Measurements from ENCODE around the gene MGLL. TPM values are rescaled to one million over a fixed set of nuclear protein-coding genes. Genes with fewer than 3 reads are reported as not detected.
A peak's percentile ranks its signal among the peaks of the same experiment; 100 is the strongest.

MGLL gene
- total and polyA plus RNA-seq, 9 of the 15 experiments (the other 6 are each of a cell fraction or from before 2014, with no cell fraction given) = 0.12 to 0.32 (median 0.18) TPM; not detected in 6

DNA sequence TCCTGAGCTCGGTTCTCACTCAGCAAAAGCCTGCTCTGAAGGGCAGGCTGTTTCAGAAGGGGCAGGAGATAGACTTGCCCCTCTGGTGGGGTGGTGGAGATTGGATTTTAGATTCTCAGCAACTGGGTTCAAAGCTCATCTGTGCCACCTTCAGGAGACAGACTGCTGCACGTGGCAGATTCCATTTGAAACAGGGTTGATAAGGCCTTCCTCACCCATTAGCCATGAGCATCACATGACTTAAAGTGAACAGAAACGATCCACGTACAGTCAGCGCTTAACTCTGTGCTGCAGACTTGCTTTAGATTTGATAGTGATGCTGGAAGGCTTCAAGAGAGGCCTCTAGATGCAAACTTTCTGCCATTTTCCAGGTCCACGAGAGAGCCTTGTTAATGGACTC is 35.0 kb upstream of the MGLL start:
- Histone ChIP-seq H3K27ac (ENCODE audit: extremely low read depth, low read depth, low read length) (no peak overlapping the region), H3K9ac (ENCODE audit: insufficient read depth in 1 of 2, low read depth in 2 of 2, low read length in 2 of 2) (no peak overlapping the region), H3K4me3 (no peak overlapping the region), H2AFZ (ENCODE audit: low read depth, low read length) (no peak overlapping the region), H3K36me3 (ENCODE audit: control insufficient read depth, insufficient read depth, low read length) (no peaks in the 10 kb centered on the region), H3K9me1 (ENCODE audit: control insufficient read depth, insufficient read depth, low read length) (no peaks in the 10 kb centered on the region), H3K27me3 (ENCODE audit: control insufficient read depth in 2 of 2, insufficient read depth in 2 of 2, low read length in 2 of 2) (peaks cover 4 to 27% of the 10 kb centered on the region in 2 experiments; a peak in 3 of 5 replicates), H4K20me1 (replicated peaks; ENCODE audit: control insufficient read depth, insufficient read depth, low read length) (no peaks in the 10 kb centered on the region), H3K4me2 (ENCODE audit: insufficient read depth, low read length) (no peak overlapping the region), H3K9me3 (replicated peaks; ENCODE audit: control insufficient read depth, insufficient read depth, low read depth, low read length) (no peaks in the 10 kb centered on the region), H3K4me1 (replicated peaks in 1 of 2; ENCODE audit: control insufficient read depth in 2 of 2, insufficient read depth in 2 of 2, low read length in 2 of 2) (no peaks in the 10 kb centered on the region), H3K79me2 (ENCODE audit: control insufficient read depth, insufficient read depth, low read length) (no peaks in the 10 kb centered on the region)
- no TSS peak for BruUV-seq (replicated peaks)
- ChIA-PET CTCF (ENCODE audit: low intra/inter-chr PET ratio) (no interaction called here), POLR2A (no interaction called here)
- FAIRE-seq = no peak
- no peak for DNase-seq (ENCODE audit: extremely low read depth in 1 of 4, low spot score in 3 of 4)
- WGBS (ENCODE audit: insufficient coverage, low coverage, missing lambda C conversion rate) = 0% methylated on average over 6 of the region's 6 CpGs
- TF ChIP-seq, protein P1, sequence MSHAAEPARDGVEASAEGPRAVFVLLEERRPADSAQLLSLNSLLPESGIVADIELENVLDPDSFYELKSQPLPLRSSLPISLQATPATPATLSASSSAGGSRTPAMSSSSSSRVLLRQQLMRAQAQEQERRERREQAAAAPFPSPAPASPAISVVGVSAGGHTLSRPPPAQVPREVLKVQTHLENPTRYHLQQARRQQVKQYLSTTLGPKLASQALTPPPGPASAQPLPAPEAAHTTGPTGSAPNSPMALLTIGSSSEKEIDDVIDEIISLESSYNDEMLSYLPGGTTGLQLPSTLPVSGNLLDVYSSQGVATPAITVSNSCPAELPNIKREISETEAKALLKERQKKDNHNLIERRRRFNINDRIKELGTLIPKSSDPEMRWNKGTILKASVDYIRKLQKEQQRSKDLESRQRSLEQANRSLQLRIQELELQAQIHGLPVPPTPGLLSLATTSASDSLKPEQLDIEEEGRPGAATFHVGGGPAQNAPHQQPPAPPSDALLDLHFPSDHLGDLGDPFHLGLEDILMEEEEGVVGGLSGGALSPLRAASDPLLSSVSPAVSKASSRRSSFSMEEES (CRISPR knock-in tag; IDR thresholded peaks at IDR 0.05) = peak; percentile 62
- TF ChIP-seq, protein P2, sequence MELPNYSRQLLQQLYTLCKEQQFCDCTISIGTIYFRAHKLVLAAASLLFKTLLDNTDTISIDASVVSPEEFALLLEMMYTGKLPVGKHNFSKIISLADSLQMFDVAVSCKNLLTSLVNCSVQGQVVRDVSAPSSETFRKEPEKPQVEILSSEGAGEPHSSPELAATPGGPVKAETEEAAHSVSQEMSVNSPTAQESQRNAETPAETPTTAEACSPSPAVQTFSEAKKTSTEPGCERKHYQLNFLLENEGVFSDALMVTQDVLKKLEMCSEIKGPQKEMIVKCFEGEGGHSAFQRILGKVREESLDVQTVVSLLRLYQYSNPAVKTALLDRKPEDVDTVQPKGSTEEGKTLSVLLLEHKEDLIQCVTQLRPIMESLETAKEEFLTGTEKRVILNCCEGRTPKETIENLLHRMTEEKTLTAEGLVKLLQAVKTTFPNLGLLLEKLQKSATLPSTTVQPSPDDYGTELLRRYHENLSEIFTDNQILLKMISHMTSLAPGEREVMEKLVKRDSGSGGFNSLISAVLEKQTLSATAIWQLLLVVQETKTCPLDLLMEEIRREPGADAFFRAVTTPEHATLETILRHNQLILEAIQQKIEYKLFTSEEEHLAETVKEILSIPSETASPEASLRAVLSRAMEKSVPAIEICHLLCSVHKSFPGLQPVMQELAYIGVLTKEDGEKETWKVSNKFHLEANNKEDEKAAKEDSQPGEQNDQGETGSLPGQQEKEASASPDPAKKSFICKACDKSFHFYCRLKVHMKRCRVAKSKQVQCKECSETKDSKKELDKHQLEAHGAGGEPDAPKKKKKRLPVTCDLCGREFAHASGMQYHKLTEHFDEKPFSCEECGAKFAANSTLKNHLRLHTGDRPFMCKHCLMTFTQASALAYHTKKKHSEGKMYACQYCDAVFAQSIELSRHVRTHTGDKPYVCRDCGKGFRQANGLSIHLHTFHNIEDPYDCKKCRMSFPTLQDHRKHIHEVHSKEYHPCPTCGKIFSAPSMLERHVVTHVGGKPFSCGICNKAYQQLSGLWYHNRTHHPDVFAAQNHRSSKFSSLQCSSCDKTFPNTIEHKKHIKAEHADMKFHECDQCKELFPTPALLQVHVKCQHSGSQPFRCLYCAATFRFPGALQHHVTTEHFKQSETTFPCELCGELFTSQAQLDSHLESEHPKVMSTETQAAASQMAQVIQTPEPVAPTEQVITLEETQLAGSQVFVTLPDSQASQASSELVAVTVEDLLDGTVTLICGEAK (IDR thresholded peaks at IDR 0.05) = no peak
- TF ChIP-seq, protein P2 (CRISPR knock-in tag; IDR thresholded peaks at IDR 0.05) = no peak
- intact Hi-C loops (cut with micrococcal nuclease) (no loop called here), in situ Hi-C loops (cut with MboI) (loop anchor here (10.0 kb wide), 1 partner anchor 277 kb away; no protein-coding TSS in a partner anchor)
- ATAC-seq = no peak
